HG02610 (cell line): Measurements from ENCODE around the gene ABHD12.

Experiments
- ATAC-seq: cut with Tn5 transposase; IDR thresholded peaks from one replicate; pipeline ENCODE4 v1.9.1; 2021; ENCODE audit warnings: mild to moderate bottlenecking, moderate library complexity; ENCODE audit not compliant: unreplicated experiment

Gene ABHD12

GRCh38 chr20:25258828-25259227 lies 131.8 kb downstream of the ABHD12 start:
- ATAC-seq: no peak

- ATAC-seq: no peak
Measured at GRCh38 chr20:25258476-25258805, 132.2 kb downstream of the ABHD12 start.

- no peak for ATAC-seq
Measured at GRCh38 chr20:25257756-25258475, 132.7 kb downstream of the ABHD12 start.

GRCh38 chr20:25257130-25257529 lies 133.5 kb downstream of the ABHD12 start:
- no peak for ATAC-seq

GRCh38 chr20:25256226-25256859 lies 134.3 kb downstream of the ABHD12 start:
- no peak for ATAC-seq

- no peak for ATAC-seq
Measured at GRCh38 chr20:25254986-25255680, 135.5 kb downstream of the ABHD12 start.

- no peak for ATAC-seq
Measured at GRCh38 chr20:25254571-25254970, 136.1 kb downstream of the ABHD12 start.

- ATAC-seq: no peak
Measured at GRCh38 chr20:25253606-25254275, 136.9 kb downstream of the ABHD12 start.

- ATAC-seq: no peak
Measured at GRCh38 chr20:25252686-25253421, 137.8 kb downstream of the ABHD12 start.

- no peak for ATAC-seq
Measured at GRCh38 chr20:25252230-25252651, 138.4 kb downstream of the ABHD12 start.

- no peak for ATAC-seq
Measured at GRCh38 chr20:25251558-25251957, 139.1 kb downstream of the ABHD12 start.

GRCh38 chr20:25251019-25251418 lies 139.6 kb downstream of the ABHD12 start:
- ATAC-seq: no peak

- no peak for ATAC-seq
Measured at GRCh38 chr20:25250508-25250907, 140.1 kb downstream of the ABHD12 start.
